CD4-positive, alpha-beta T cell (primary cell): ENCODE data around the gene SUGP2. TPM values are rescaled to one million over a fixed set of nuclear protein-coding genes. Genes with fewer than 3 reads are reported as not detected.

ENCODE experiments used
- ATAC-seq: fragments of 200-7000 bp; cut with Tn5 transposase; one replicate; pipeline ENCODE4 v1.10.0; 2022; ENCODE audit warnings: mild to moderate bottlenecking; ENCODE audit not compliant: poor library complexity
- CTCF ChIA-PET: fragments of 350-600 bp; sonication (Branson Sonifier 250); formaldehyde crosslinking; loops from one replicate; lab custom pipeline; 2021; ENCODE audit warnings: antibody characterized with exemption, inconsistent platforms; lab: Charles Lee
- POLR2A ChIA-PET: fragments of 350-600 bp; sonication (Branson Sonifier 250); formaldehyde crosslinking; loops from one replicate; lab custom pipeline; 2021; ENCODE audit warnings: antibody characterized with exemption, inconsistent platforms; lab: Charles Lee
- DNase-seq, 14 experiments: peaks; one replicate each; pipeline ENCODE4 v3.0.0-alpha.2; 2013 to 2020; ENCODE audit warnings: mixed read lengths in 2 of 14
- H3K27ac ChIP-seq, 2 donors: one replicate each; pipeline versions ENCODE4 v1.5.1 to v1.7.0; 2013; ENCODE audit warnings: low read length in 2 of 2, low read depth in 1 of 2, mild to moderate bottlenecking in 1 of 2
- H3K27me3 ChIP-seq, 2 experiments: 1 replicate in 1 of 2; 2 replicates in 1 of 2; pipeline versions ENCODE4 v1.6.1 to v1.7.0; 2013; ENCODE audit warnings: low read length in 2 of 2, control low read depth in 1 of 2, mild to moderate bottlenecking in 1 of 2, moderate library complexity in 1 of 2; ENCODE audit not compliant: insufficient read depth in 2 of 2, control insufficient read depth in 1 of 2
- H3K36me3 ChIP-seq: one replicate; pipeline ENCODE4 v1.6.1; 2013; ENCODE audit warnings: low read length, control low read depth; ENCODE audit not compliant: insufficient read depth
- H3K4me1 ChIP-seq: one replicate; pipeline ENCODE4 v1.6.1; 2013; ENCODE audit warnings: low read length, control low read depth; ENCODE audit not compliant: insufficient read depth
- H3K4me3 ChIP-seq: one replicate; pipeline ENCODE4 v1.5.1; 2013; ENCODE audit warnings: mild to moderate bottlenecking, low read length, moderate library complexity
- H3K9me3 ChIP-seq, 2 experiments: 1 replicate in 1 of 2; 2 replicates in 1 of 2; pipeline versions ENCODE4 v1.6.1 to v1.7.0; 2013; ENCODE audit warnings: low read length in 2 of 2, mild to moderate bottlenecking in 2 of 2, control low read depth in 1 of 2, moderate library complexity in 1 of 2; ENCODE audit not compliant: control insufficient read depth in 1 of 2, insufficient read depth in 1 of 2
- H3K27ac Mint-ChIP-seq: one replicate; pipeline ENCODE4 v1.8.0; 2020; ENCODE audit warnings: mixed read lengths
- H3K27me3 Mint-ChIP-seq: one replicate; pipeline ENCODE4 v1.8.0; 2021; ENCODE audit warnings: mixed read lengths
- H3K36me3 Mint-ChIP-seq: one replicate; pipeline ENCODE4 v1.8.0; 2021; ENCODE audit warnings: low read depth, mixed read lengths
- H3K4me1 Mint-ChIP-seq: one replicate; pipeline ENCODE4 v1.8.0; 2021; ENCODE audit warnings: low read depth, mixed read lengths
- H3K4me3 Mint-ChIP-seq: one replicate; pipeline ENCODE4 v1.8.0; 2020; ENCODE audit warnings: mild to moderate bottlenecking, mixed read lengths
- H3K9me3 Mint-ChIP-seq: one replicate; pipeline ENCODE4 v1.8.0; 2020; ENCODE audit warnings: mixed read lengths
- intact Hi-C, 2 experiments: fragments of 100-400 bp; cut with DNase I in 1 of 2; cut with micrococcal nuclease in 1 of 2; formaldehyde crosslinking; loops; one replicate each; pipeline versions ENCODE4 v1.15.1 to v1.9.0; 2023 to 2025; cut with DNase I, micrococcal nuclease
- total RNA-seq, 174 experiments: library from RNA in 2 of 174; stranded (reverse) in 2 of 174; gene quantifications; one replicate each; pipeline ENCODE4 v1.2.3 and lab custom pipeline; 2021 to 2026
- TF ChIP-seq, protein P1 (sequence below): fragments of 200-600 bp; IDR thresholded peaks from one replicate; pipeline ENCODE4 v1.8.0; 2022; ENCODE audit warnings: antibody characterized with exemption, mild to moderate bottlenecking

Gene SUGP2
- total RNA-seq, 2 experiments from 2014 or later, result 106 to 110 TPM

DNA sequence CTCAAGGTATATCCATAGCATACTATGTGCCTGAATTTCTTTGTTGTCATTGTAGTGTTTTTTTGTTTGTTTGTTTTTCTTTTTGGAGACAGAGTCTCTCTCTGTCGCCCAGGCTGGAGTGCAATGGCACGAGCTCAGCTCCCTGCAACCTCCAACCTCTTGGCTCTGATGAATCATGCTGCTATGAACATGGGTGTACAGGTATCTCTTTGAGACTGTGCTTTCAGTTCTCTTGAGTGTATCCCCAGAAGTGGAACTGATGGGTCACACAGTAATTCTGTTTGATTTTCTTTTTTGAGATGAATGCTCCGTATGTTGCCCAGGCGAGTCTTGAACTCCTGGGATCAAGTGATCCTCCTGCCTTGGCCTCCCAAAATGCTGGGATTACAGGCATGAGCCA, 16.8 kb upstream of the SUGP2 start:
- CTCF ChIA-PET, result interaction anchor here (0.6 to 1.2 kb wide), 2 partner anchors 96 to 1678 kb away, joined by 3 to 4 read pairs; no protein-coding TSS in a partner anchor
- H3K4me1 ChIP-seq, result no peaks in the 10 kb centered on the region
- ATAC-seq (no peak), DNase-seq (no peak)
- no peaks in the 10 kb centered on the region for H3K9me3 ChIP-seq
- no peak overlapping the region for H3K4me3 ChIP-seq
- peaks cover 39% of the 10 kb centered on the region for H3K36me3 ChIP-seq
- H3K4me1 Mint-ChIP-seq, result no peaks in the 10 kb centered on the region
- H3K36me3 Mint-ChIP-seq, result peaks cover 60% of the 10 kb centered on the region
- H3K27me3 Mint-ChIP-seq, result no peaks in the 10 kb centered on the region
- H3K4me3 Mint-ChIP-seq, result no peak overlapping the region
- no peak overlapping the region for H3K27ac Mint-ChIP-seq
- TF ChIP-seq, protein P1, sequence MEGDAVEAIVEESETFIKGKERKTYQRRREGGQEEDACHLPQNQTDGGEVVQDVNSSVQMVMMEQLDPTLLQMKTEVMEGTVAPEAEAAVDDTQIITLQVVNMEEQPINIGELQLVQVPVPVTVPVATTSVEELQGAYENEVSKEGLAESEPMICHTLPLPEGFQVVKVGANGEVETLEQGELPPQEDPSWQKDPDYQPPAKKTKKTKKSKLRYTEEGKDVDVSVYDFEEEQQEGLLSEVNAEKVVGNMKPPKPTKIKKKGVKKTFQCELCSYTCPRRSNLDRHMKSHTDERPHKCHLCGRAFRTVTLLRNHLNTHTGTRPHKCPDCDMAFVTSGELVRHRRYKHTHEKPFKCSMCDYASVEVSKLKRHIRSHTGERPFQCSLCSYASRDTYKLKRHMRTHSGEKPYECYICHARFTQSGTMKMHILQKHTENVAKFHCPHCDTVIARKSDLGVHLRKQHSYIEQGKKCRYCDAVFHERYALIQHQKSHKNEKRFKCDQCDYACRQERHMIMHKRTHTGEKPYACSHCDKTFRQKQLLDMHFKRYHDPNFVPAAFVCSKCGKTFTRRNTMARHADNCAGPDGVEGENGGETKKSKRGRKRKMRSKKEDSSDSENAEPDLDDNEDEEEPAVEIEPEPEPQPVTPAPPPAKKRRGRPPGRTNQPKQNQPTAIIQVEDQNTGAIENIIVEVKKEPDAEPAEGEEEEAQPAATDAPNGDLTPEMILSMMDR, result no peak
- no peaks in the 10 kb centered on the region for H3K27me3 ChIP-seq
- H3K27ac ChIP-seq, result no peak overlapping the region
- no peaks in the 10 kb centered on the region for H3K9me3 Mint-ChIP-seq
- POLR2A ChIA-PET, result no interaction called here
- intact Hi-C loops, result no loop called here

DNA sequence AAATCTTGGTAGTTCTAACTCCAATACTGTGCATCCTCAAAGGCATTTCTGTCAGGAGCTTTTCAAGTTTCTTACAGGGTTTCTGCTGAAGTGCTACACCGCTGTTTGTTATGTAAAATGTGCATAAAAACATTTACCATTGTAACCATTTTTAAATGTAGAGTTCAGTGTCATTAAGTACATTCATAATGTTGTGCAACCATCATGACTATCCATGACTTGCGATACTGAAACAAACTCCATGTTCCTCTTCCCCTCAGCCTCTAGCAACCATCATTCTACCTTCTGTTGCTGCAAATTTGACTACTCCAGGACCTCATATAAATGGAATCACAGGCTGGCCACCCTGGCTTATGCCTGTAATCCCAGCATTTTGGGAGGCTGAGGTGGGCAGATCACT, 16.1 kb upstream of the SUGP2 start:
- TF ChIP-seq, protein P1, result no peak
- no peak overlapping the region for H3K4me3 ChIP-seq
- H3K36me3 Mint-ChIP-seq, result peaks cover 62% of the 10 kb centered on the region
- no peaks in the 10 kb centered on the region for H3K4me1 ChIP-seq
- peaks cover 35% of the 10 kb centered on the region for H3K36me3 ChIP-seq
- intact Hi-C loops, result no loop called here
- no peaks in the 10 kb centered on the region for H3K27me3 Mint-ChIP-seq
- ChIA-PET CTCF (no interaction called here), POLR2A (no interaction called here)
- ATAC-seq (no peak), DNase-seq (no peak)
- H3K4me3 Mint-ChIP-seq, result no peak overlapping the region
- H3K4me1 Mint-ChIP-seq, result no peaks in the 10 kb centered on the region
- H3K27me3 ChIP-seq, result no peaks in the 10 kb centered on the region
- no peak overlapping the region for H3K27ac ChIP-seq
- no peak overlapping the region for H3K27ac Mint-ChIP-seq
- H3K9me3 ChIP-seq, result no peaks in the 10 kb centered on the region
- no peaks in the 10 kb centered on the region for H3K9me3 Mint-ChIP-seq

DNA sequence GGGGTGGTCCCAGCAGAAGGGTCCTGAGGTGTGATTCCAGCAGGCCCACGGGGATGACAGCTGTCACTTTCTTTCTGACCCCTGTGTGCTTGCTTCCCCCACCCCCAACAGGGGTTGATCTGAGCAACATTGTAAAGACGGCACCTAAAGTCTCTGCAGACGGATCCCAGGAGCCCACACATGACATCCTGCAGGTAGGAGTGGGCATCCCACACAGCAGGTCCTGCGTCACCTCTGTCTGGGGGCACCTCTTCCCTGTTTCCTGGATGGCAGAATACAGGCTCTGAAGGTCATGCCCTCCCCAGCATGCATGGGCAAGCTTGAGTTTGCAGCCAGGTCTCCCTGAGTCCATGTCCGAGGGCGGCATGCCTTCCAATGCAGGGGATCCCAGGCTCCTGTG, 10.6 kb upstream of the SUGP2 start:
- Histone ChIP-seq H3K36me3 (peaks cover 30% of the 10 kb centered on the region), H3K4me3 (no peak overlapping the region), H3K27ac (no peak overlapping the region), H3K9me3 (no peaks in the 10 kb centered on the region), H3K27me3 (no peaks in the 10 kb centered on the region), H3K4me1 (peaks cover 9% of the 10 kb centered on the region)
- ATAC-seq (no peak), DNase-seq (no peak)
- Mint-ChIP-seq H3K36me3 (peaks cover 40% of the 10 kb centered on the region), H3K4me3 (no peak overlapping the region), H3K27ac (no peak overlapping the region), H3K27me3 (no peaks in the 10 kb centered on the region), H3K9me3 (no peaks in the 10 kb centered on the region), H3K4me1 (peaks cover 18% of the 10 kb centered on the region)
- POLR2A ChIA-PET, result interaction anchor here (0.7 kb wide), 1 partner anchor 20 kb away, joined by 3 read pairs; the partner anchor contains the start of gene SLC25A42
- intact Hi-C loops, result no loop called here
- TF ChIP-seq, protein P1, result no peak
- CTCF ChIA-PET, result no interaction called here
